GM12878 (cell line): ENCODE data around the gene SFI1.

Experiments used
- E4F1 ChIP-seq: fragments of 450-650 bp; IDR thresholded peaks from 2 replicates; pipeline ENCODE4 v1.6.1; 2018; ENCODE audit warnings: borderline replicate concordance, mild to moderate bottlenecking; ENCODE audit not compliant: partially characterized antibody
- EZH2 ChIP-seq: IDR thresholded peaks from 2 replicates; pipeline ENCODE4 v1.6.1; 2012; ENCODE audit warnings: low read depth, mild to moderate bottlenecking, control low read depth, inconsistent platforms, low read length, borderline replicate concordance; ENCODE audit not compliant: control insufficient read depth
- GABPA ChIP-seq: IDR thresholded peaks from 2 replicates; pipeline ENCODE4 v1.6.1; 2014; ENCODE audit warnings: antibody characterized with exemption, low read depth, mild to moderate bottlenecking, inconsistent platforms
- MXI1 ChIP-seq: fragments of 150-350 bp; IDR thresholded peaks from 2 replicates; pipeline ENCODE4 v1.6.1; 2011; ENCODE audit warnings: low read depth, mild to moderate bottlenecking, inconsistent platforms, low read length, improper control_type of control experiment
- POLR2A ChIP-seq: IDR thresholded peaks from 2 replicates; pipeline ENCODE4 v1.6.1; 2011; ENCODE audit warnings: low read depth, mild to moderate bottlenecking, low read length
- RAD21 ChIP-seq: IDR thresholded peaks from 2 replicates; pipeline ENCODE4 v1.6.1; 2011; ENCODE audit warnings: mild to moderate bottlenecking, low read depth, low read length, moderate library complexity; ENCODE audit not compliant: insufficient read depth
- STAT1 ChIP-seq: fragments of 450-650 bp; conservative IDR thresholded peaks from 2 replicates; pipeline ENCODE4 v1.6.1; 2014; ENCODE audit warnings: antibody characterized with exemption, mild to moderate bottlenecking

- TF ChIP-seq STAT1 (no peak), EZH2 (no peak), POLR2A (0 out of 2 replicates have a peak, but pooled peaks have one; percentile 44), GABPA (no peak), E4F1 (no peak), MXI1 (no peak), RAD21 (no peak)
These were observed 117.6 kb downstream of the SFI1 start for GRCh38 chr22:31613904-31614296.
